Measurements from ENCODE around the gene BCL7A.

BCL7A gene

DNA sequence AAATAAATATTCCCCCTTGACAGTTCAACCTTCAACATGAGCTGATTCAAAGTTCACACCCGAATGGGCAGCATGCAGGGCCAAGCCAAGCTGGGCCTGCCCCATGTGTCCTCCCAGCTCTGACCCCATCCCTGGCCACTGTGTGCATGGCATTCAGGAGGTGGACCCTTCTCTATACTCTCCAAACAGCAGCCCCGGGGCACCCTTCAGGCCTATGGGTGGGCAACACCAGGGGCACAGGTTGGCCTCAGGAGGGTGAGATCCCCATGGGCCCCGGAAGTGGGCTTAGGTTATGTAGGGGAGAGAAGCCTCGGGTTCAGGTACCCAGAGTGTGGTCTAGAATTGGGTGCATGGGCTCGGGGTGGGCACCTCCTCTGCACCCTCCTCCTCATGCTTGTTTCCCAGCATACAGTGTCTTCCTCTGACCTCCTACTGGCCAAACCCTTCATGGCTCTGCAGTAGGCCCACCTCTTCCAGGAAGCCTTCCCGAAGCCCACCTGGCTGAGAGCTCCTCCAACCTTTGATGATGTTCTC, 31.5 kb upstream of the BCL7A start:
- TF ChIP-seq, protein P1, sequence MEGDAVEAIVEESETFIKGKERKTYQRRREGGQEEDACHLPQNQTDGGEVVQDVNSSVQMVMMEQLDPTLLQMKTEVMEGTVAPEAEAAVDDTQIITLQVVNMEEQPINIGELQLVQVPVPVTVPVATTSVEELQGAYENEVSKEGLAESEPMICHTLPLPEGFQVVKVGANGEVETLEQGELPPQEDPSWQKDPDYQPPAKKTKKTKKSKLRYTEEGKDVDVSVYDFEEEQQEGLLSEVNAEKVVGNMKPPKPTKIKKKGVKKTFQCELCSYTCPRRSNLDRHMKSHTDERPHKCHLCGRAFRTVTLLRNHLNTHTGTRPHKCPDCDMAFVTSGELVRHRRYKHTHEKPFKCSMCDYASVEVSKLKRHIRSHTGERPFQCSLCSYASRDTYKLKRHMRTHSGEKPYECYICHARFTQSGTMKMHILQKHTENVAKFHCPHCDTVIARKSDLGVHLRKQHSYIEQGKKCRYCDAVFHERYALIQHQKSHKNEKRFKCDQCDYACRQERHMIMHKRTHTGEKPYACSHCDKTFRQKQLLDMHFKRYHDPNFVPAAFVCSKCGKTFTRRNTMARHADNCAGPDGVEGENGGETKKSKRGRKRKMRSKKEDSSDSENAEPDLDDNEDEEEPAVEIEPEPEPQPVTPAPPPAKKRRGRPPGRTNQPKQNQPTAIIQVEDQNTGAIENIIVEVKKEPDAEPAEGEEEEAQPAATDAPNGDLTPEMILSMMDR (IDR thresholded peaks at IDR 0.05; ENCODE audit: borderline replicate concordance, control extremely low read depth, extremely low read depth, insufficient read depth, missing control alignments), result no peak
- no peak for DNase-seq (ENCODE audit: low spot score)
- in situ Hi-C loops (cut with MboI; ENCODE audit: low sequenced_read_pairs, unreplicated experiment), result no loop called here

DNA sequence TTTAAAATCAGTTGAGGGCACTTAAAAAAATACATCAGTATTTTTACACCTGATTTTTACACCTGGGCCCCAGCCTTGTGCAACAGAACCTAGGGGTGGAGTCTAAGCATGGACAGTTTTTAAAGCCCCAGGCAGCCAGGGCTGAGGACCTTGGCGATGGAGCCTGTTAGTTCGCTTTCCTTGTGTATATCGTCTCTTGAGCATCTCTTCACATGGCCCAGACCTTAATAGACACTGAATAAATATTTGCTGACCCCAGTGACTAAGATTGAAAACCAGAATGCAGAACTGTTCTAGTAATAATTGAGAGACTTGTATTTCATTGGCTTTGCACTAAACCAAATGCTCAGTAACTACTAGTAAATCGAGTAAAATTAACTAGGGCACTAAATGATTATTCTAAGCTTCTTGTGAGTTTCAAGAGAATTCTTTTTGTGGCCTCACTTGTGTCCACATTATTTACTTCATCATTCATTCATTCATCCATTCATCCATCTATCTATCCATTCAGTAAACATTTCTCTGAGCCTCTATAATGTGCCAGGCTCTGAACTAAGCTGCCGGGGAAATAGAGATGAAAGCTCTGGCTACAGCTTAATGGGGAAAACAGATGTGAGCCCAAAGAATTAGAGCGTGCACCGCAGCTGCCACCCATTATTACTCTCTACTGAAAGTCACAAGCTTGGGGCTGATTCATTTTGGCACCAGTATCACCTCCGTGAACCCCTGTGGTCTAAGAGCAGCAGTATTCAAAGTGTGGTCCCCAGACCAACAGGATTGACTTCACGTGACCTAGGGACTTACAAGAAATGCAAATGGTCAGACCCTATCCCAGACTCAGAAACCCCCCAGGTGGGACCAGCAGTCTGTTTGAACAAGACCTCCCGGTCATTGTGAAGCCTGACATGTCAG, 30.7 kb upstream of the BCL7A start:
- TF ChIP-seq, protein P1 (IDR thresholded peaks at IDR 0.05; ENCODE audit: borderline replicate concordance, control extremely low read depth, extremely low read depth, insufficient read depth, missing control alignments), result no peak
- DNase-seq (ENCODE audit: low spot score), result peak; percentile 73
- in situ Hi-C loops (cut with MboI; ENCODE audit: low sequenced_read_pairs, unreplicated experiment), result no loop called here

DNA sequence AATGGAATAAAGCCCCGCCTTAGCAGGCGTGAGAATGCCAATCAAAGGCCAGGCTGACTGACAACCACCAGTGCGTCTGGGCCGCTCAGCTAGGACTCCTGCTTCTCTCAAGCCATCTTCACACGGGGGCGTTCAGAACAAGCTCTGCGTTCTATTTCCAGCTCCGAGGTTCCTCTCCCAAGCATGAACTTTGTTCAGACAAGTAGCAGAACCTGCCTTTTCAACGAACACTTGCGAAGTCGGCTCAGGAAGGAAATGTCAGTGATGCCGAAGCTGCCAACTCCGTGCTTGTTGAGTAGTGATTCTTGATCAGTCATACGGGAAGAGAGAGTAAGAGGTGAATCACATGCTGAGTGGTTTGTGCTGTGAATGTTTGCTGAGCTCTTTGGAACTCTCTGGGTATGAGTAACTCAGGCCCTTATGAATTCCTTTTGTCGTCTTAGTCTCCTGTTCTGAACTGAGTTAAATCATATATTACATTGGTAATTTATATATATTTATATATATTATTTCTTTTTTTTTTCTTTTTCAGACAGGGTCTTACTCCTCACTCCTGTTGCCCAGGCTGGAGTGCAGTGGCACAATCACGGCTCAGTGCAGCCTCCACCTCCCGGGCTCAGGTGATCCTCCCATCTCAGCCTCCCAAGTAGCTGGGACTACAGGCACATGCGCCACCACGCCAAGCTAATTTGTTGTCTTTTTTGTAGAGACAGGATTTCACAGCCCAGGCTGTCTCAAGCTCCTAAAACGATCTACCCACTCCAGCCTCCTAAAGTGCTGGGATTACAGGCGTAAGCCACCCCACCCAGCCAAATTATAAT, 29.4 kb upstream of the BCL7A start:
- peak; percentile 81 for DNase-seq (ENCODE audit: low spot score)
- in situ Hi-C loops (cut with MboI; ENCODE audit: low sequenced_read_pairs, unreplicated experiment), result no loop called here
- TF ChIP-seq, protein P1 (IDR thresholded peaks at IDR 0.05; ENCODE audit: borderline replicate concordance, control extremely low read depth, extremely low read depth, insufficient read depth, missing control alignments), result no peak

DNA sequence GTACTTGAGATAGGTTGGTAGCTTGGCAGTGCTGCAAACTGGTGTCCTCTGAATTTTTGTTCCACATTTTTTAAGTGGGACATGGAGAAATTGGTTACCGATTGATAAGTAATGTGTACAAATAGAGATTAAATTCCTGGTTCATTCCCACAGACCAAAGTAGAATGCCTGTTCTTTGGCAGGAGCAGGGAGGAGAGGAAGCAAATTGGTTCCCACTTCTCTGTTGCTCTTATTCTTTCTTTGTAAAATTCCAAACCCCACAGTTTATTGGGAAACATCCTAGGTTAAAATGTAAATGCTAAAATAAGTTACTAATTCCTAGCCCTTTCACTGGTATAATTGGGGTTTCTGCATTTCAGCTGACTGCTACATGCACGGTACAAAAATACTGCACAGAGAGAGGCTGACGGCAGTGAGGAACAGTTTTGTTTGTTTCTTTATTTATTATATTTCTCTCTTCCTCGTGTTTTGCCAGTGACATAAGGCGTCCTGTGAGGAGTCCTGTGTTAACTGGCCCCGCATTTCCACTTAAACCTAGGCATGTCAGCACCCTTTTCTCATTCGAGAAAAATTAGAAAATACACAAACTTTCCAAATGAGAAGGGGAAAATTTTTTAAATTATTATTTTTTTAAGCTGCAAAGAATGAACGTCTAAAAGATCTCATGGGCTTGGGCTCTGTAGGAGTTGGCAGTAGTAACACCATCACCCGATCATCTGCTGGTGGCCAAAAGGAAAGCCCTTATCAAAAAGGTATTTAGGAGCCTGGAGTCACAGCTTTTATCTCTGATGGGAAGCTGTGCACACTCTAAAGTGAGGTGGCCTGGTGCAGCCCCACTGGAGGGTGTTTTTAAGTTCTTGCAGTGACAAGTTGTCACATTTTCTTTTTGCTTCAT, 25.4 kb upstream of the BCL7A start:
- in situ Hi-C loops (cut with MboI; ENCODE audit: low sequenced_read_pairs, unreplicated experiment), result no loop called here
- no peak for DNase-seq (ENCODE audit: low spot score)
- TF ChIP-seq, protein P1 (IDR thresholded peaks at IDR 0.05; ENCODE audit: borderline replicate concordance, control extremely low read depth, extremely low read depth, insufficient read depth, missing control alignments), result no peak

DNA sequence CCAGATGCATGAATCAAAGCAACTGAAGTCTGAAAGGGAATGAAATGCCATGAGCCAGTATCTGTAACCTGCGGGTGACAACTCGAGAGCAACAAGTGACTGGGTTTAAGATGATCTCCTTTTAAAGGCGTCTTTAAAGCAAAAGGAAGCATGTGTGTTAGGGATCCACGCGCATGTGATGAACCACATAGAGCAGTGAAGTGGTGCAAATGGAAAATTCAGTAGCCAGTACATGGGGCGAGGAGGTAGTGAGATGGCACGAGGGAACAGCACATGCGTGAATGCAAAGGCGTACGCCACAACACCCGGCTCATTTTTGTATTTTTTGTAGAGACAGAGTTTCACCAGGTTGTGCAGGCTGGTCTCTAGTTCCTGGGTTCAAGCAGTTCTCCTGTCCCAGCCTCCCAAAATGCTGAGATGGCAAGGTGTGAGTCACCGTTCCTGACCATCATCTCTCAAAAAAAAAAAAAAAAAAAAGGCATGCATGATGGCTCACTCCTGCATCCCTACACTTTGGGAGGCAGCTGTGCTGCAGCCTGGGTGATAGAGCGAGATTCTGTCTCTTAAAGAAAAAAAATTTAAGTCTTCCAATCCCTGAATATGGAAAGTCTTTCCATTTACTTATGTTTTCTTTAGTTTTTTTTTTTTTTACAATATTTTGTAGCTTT, 24.6 kb upstream of the BCL7A start:
- DNase-seq (ENCODE audit: low spot score), result no peak
- in situ Hi-C loops (cut with MboI; ENCODE audit: low sequenced_read_pairs, unreplicated experiment), result no loop called here
- TF ChIP-seq, protein P1 (IDR thresholded peaks at IDR 0.05; ENCODE audit: borderline replicate concordance, control extremely low read depth, extremely low read depth, insufficient read depth, missing control alignments), result no peak

Measured in GM13976 (cell line).